Iris pigment epithelial cell (primary cell): ENCODE measurements around the gene ZNF326.

ENCODE experiments used
- DNase-seq: peaks from one replicate; pipeline ENCODE4 v3.0.0-alpha.2; 2011; ENCODE audit warnings: low read depth

ZNF326 gene

DNA sequence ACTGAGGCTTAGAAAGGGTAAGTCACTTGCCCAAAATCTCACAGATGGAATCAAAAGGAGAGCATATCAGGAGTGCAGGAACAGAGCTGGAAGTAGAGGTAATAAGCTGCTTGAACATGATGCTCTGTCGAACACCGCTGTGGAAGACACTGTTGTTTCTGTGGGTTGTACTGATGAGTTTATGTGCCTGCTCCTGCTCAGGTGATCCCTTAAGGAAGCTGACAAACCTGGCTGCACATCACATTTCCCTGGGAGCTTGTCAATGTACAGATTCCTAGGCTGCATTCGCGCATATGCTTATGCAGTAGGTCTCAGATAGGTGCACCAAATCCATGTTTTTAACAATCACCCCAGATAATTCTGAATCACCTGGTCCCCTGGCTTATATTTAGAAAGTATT, 79.7 kb downstream of the ZNF326 start:
- DNase-seq, result no peak

DNA sequence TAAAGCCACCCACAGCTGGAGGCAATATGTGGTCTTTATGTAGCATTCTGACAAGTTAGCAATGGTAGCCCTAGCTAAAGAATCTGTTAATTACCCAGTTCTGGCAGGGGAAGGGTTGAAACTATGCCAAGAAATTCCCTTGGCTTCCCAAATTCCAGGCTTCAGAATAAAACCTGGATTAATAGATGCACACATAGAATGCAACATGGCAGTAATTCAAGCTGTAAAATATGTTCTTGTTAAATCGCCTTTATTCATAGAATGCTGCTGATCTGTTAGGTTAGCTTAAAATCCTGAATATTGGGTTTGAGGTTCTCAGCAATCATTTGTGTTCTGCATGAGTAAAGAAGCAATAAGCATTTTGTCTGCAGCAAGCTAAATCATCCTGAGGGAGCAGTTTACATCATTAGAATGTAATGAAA, 80.1 kb downstream of the ZNF326 start:
- DNase-seq, result no peak

DNA sequence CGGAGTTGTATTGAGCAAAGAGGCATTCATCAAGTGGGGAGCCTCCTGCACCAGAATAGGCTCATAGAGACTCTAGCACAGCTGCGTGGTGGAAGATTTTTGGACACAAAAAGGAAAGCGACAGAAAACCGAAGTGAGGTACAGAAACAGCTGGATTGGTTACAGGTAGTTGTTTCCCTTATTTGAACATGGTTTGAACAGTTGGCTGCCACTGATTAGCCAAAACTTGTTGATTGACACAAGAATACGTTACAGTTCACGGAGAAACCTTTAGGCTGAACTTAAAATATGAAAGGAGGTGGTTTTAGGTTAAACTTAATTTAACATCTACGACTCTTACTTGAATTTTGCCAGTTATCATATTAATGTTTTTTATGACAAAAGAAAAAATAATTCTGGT, 89.1 kb downstream of the ZNF326 start:
- no peak for DNase-seq
